SU-DHL-6 (cell line): ENCODE data around the gene CDKN1B.

Source experiments
- CTCF ChIP-seq: fragments of 200-600 bp; sonication (generic); IDR thresholded peaks from one replicate; pipeline ENCODE4 v1.5.1; 2017; ENCODE audit warnings: antibody characterized with exemption, mild to moderate bottlenecking, low read length, moderate library complexity; ENCODE audit not compliant: insufficient read depth, poor library complexity, severe bottlenecking
- EZH2phosphoT487 ChIP-seq: fragments of 200-600 bp; sonication (generic), shearing (Covaris generic); conservative IDR thresholded peaks from 2 replicates; pipeline ENCODE4 v1.6.1; 2018; ENCODE audit warnings: mild to moderate bottlenecking, antibody characterized with exemption, low read length, moderate library complexity, mixed read lengths

DNA sequence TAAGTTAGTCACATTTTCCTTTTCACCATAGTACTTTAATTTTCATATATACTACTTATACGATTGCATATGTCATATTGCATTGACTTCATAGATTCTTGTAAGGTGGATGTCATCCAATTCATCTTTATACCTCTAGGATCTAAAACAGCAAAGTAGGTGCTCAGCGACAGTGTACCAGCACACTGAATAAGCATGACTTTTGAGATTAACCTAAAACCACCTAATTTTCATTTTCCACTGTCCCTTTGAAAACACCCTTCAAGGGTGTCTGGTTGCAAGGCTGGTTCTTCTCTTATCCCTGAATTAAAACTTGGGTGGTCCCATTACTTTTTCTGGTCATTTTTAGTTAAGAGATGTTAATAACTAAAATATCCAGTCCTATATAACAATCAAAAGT, 25.6 kb upstream of the CDKN1B start:
- TF ChIP-seq CTCF (no peak), EZH2phosphoT487 (no peak)
